ENCODE results near the gene DPP10.
"Not testable (repeated sequence)": the region's sequence is repeated elsewhere in the genome, so short reads cannot be mapped to it uniquely, and the experiment has no call there.

- TF ChIP-seq CTCF, EP300, POLR2A (IDR thresholded peaks at IDR 0.05): not testable (repeated sequence)
These were observed 35.1 kb upstream of the DPP10 start for GRCh38 chr2:114407353-114407752.

All from sigmoid colon (tissue), 4 donors.